T-helper 2 cell treated with Interferon-gamma antibody and Interleukin-4, amounts not matched to agents 5 μg/mL and 100 μg/mL, for 36 hours (primary cell): ENCODE measurements around the gene CCDC194.

Experiments
- DNase-seq: peaks from one replicate; pipeline ENCODE4 v3.0.0; 2021; ENCODE audit warnings: low spot score
- H3K27ac Mint-ChIP-seq: one replicate; pipeline ENCODE4 v1.8.0; 2021; ENCODE audit warnings: mild to moderate bottlenecking, mixed read lengths
- H3K27me3 Mint-ChIP-seq: one replicate; pipeline ENCODE4 v1.8.0; 2021; ENCODE audit warnings: low read depth, mixed read lengths
- H3K36me3 Mint-ChIP-seq: one replicate; pipeline ENCODE4 v1.8.0; 2021; ENCODE audit warnings: low read depth, mixed read lengths
- H3K4me1 Mint-ChIP-seq: one replicate; pipeline ENCODE4 v1.8.0; 2021; ENCODE audit warnings: low read depth, mixed read lengths
- H3K4me3 Mint-ChIP-seq: one replicate; pipeline ENCODE4 v1.8.0; 2022; ENCODE audit warnings: mild to moderate bottlenecking, moderate library complexity, mixed read lengths
- H3K9me3 Mint-ChIP-seq: one replicate; pipeline ENCODE4 v1.8.0; 2021; ENCODE audit warnings: mixed read lengths

CCDC194 gene

DNA sequence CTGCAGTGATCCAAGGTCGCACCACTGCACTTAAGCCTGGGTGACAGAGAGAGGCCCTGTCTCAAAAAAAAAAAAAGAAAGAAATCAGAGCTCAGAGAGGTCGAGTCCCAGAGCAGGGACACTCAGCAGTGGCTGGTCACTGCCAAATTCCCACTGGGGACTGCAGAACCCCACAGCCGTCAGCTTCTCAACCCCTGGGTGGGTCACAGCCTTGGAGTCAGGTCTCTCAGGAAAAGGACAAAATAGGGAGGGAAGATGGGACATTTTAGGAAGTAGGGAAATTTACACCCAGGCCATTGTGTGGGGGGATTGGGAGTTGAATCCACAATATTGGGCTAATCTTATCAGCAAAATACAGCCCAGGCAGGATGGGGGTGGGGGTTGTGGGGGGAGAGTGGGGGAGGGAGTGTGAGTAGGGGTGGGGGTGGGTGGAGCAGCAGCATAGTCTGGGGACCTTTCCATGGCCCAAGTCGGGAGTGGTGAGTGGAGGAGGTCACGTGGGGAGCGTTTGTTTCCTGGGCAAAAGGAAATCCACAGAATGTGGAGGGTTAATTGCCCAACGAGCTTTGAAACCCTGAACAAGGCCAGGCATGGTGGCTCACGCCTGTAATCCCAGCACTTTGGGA is 5.0 kb upstream of the CCDC194 start:
- H3K4me3 Mint-ChIP-seq = no peak overlapping the region
- DNase-seq = no peak
- peaks cover 16% of the 10 kb centered on the region for H3K4me1 Mint-ChIP-seq
- no peaks in the 10 kb centered on the region for H3K9me3 Mint-ChIP-seq
- no peaks in the 10 kb centered on the region for H3K27me3 Mint-ChIP-seq
- no peak overlapping the region for H3K27ac Mint-ChIP-seq
- peaks cover 31% of the 10 kb centered on the region for H3K36me3 Mint-ChIP-seq

DNA sequence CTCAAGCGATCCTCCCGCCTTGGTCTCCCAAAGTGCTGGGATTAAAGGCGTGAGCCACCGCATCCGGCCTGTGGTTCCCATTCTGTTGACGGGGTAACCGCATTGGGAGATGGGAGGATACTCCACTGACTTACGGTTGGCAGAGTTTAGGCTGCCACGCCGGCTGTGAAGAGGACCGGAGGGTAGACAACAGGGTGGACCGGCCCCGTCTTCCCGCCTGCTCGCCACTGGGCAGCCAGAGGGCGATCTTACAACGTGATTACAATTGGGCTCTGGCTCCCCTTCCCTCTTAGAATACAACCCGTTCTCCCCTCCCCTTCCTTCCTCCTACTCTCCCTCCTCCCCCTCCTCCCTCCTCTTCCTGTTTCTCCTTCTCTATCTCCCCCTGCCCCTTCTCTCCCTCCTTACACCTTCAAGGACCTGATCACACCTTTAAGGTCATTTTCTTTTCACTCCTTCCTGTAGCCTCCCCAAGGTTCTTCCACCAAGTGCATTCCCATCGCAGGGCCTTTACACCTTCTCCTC is 957 bp upstream of the CCDC194 start:
- Mint-ChIP-seq H3K4me1 (peaks cover 17% of the 10 kb centered on the region), H3K4me3 (peak overlapping the region; percentile 29), H3K27me3 (peaks cover 5% of the 10 kb centered on the region), H3K9me3 (no peaks in the 10 kb centered on the region), H3K36me3 (peaks cover 10% of the 10 kb centered on the region), H3K27ac (peak overlapping the region; percentile 65)
- DNase-seq = peak; percentile 48

DNA sequence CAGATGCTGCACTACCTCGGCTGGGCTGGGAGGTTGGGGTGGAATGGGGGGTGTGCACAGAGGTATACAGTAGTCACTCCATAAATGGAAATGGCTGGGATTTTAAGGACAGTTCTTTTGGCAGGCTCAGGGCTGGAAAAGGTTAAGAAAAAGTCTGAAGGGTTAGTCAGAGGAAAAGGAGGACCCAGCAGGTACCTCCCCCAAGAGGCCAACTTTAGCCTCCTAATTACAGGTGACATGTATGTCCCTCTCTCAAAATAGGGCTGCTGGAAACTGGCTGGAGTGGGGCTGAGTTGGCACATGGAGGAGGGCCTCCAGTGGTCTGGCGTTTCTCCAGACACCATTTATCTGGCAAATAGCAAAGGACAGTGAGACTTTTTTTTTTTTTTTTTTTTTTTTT is 994 bp downstream of the CCDC194 start:
- Mint-ChIP-seq H3K27ac (no peak overlapping the region), H3K9me3 (peaks cover 4% of the 10 kb centered on the region), H3K4me3 (no peak overlapping the region), H3K4me1 (peaks cover 17% of the 10 kb centered on the region), H3K36me3 (peaks cover 7% of the 10 kb centered on the region), H3K27me3 (peaks cover 18% of the 10 kb centered on the region)
- DNase-seq = no peak

DNA sequence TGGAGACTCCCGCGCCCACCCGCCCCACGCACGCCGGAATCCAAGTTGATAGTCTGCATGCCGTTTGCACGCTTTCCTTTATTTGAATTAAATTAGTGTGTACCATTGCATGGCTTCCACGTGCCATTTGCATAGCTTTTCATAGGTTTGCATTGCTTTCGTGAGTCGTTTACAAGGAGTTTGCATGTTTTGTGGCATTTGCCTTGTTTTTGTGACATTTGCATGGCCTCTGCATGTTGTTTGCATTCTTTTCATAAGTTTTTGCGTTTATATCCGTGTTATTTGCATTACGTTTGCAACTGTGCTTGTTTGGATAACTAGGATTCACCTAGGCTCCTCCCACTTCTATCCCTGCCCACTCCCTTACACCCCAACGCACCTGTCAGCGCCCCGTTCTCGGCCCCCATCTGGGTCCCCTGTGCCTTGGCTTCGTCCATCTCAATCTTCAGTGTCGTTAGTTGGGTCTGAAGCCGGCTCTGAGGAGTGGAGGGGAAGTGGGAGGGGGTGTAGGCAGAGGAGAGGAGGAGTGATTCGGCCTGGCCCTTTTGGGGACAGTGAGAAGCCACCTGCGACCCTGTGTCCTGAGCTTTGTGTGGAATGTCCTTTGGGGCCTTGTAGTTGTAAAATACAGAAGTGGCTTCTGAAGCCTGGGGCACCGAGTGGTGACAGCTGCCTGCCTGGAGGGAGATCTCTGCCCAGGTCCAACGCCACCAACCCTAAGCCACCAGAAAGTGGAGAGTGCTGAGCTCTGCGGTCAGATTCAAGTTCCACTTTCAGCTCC is 2.4 kb downstream of the CCDC194 start:
- Mint-ChIP-seq H3K27ac (peak overlapping the region; percentile 23), H3K4me3 (peak overlapping the region; percentile 76), H3K27me3 (peaks cover 18% of the 10 kb centered on the region), H3K36me3 (peaks cover 5% of the 10 kb centered on the region), H3K4me1 (peaks cover 17% of the 10 kb centered on the region), H3K9me3 (peaks cover 4% of the 10 kb centered on the region)
- no peak for DNase-seq

DNA sequence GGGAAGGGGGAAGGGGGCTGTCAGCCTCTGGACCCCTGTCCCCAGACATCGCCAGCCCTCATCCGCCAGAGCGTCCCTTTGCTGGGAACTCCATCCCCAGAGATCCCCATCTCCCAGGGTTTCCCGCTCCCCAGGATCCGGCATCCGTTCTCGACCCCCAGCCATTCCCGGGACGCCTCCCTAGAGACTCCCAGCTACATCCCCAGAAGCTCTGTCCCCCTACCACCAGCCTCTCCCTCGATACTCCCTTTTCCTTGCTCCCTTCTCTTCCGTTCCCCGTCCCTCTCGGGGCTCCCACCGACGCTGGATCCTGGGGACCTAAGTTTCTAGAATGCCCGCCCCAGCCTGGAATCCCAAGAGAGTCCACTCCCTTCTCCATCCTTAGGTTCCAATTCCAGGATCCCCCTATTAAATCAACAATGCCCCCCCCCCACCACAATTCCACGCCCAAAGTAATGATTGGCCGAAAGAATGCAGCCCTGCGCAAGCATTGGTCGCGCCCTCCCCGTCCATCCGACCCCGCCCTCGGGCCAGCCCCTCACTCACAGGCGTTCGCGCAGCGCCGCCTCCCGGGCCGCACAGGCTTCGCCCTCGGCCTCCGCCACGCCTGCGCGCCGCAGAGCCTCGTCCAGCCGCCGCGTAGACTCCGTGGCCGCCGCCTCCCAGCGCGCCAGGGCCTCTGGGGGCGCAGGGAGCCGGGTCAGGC is 3.2 kb downstream of the CCDC194 start:
- peak overlapping the region; percentile 93 for H3K4me3 Mint-ChIP-seq
- peaks cover 17% of the 10 kb centered on the region for H3K4me1 Mint-ChIP-seq
- peaks cover 18% of the 10 kb centered on the region for H3K27me3 Mint-ChIP-seq
- H3K36me3 Mint-ChIP-seq = peaks cover 5% of the 10 kb centered on the region
- peak overlapping the region; percentile 26 for H3K27ac Mint-ChIP-seq
- H3K9me3 Mint-ChIP-seq = peaks cover 4% of the 10 kb centered on the region
- DNase-seq = peak; percentile 92

DNA sequence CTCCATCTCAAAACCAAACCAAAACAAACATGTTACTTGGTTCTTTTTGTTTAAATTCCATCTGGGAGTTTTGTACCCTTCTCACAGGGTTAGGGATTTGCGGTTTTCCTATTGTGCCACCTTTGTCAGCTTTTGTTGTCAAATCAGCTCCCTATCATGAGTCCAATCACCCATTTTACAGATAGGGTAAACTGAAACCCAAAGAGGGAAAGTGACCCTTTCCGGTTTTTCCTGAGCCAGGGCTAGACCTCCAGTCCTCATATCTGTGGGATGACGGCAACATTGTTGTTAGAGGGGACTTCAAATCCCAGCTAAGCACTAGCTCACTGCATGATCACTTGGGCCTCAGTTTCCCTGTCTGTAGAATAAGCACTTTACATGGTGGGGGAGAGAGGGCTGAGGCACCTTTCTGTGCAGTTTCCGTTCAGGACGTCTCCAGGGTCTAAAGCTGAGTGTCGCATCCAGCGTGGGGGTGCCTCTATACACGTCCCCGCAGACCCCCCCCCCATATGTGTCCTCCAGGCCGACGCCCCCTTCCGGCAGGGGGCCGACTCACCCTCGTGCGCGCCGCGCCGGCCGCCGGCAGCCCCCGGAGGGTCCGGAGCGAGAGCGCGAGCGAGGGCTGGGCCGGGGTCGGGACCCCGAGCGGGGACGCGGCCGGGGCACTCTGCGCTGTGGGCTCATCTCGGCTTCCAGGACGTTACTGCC is 3.9 kb downstream of the CCDC194 start:
- no peak for DNase-seq
- H3K27ac Mint-ChIP-seq = no peak overlapping the region
- peaks cover 13% of the 10 kb centered on the region for H3K4me1 Mint-ChIP-seq
- H3K9me3 Mint-ChIP-seq = peaks cover 4% of the 10 kb centered on the region
- H3K27me3 Mint-ChIP-seq = peaks cover 18% of the 10 kb centered on the region
- peak overlapping the region; percentile 93 for H3K4me3 Mint-ChIP-seq
- H3K36me3 Mint-ChIP-seq = peaks cover 2% of the 10 kb centered on the region

DNA sequence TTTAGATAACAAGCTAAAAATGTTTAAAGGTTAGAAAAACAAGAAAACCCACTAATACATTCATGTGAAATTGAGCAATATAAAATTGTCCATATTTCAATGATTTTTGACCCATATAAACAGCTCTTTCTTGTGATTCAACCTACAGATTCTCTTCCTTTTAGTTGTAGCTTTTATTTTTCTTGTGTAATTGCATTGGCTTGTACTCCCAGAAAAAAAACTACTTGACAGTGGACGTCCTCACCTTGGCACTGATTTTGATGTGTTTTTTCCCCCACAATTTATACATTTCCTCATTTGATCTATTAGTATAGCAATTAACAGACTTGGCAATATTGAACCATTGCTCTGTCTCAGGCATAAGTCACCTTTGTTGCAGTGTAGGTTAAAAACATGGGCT is 4.7 kb downstream of the CCDC194 start:
- DNase-seq = no peak
- H3K27me3 Mint-ChIP-seq = peaks cover 18% of the 10 kb centered on the region
- no peaks in the 10 kb centered on the region for H3K36me3 Mint-ChIP-seq
- H3K4me1 Mint-ChIP-seq = peaks cover 9% of the 10 kb centered on the region
- H3K9me3 Mint-ChIP-seq = peaks cover 4% of the 10 kb centered on the region
- H3K4me3 Mint-ChIP-seq = no peak overlapping the region
- H3K27ac Mint-ChIP-seq = no peak overlapping the region

DNA sequence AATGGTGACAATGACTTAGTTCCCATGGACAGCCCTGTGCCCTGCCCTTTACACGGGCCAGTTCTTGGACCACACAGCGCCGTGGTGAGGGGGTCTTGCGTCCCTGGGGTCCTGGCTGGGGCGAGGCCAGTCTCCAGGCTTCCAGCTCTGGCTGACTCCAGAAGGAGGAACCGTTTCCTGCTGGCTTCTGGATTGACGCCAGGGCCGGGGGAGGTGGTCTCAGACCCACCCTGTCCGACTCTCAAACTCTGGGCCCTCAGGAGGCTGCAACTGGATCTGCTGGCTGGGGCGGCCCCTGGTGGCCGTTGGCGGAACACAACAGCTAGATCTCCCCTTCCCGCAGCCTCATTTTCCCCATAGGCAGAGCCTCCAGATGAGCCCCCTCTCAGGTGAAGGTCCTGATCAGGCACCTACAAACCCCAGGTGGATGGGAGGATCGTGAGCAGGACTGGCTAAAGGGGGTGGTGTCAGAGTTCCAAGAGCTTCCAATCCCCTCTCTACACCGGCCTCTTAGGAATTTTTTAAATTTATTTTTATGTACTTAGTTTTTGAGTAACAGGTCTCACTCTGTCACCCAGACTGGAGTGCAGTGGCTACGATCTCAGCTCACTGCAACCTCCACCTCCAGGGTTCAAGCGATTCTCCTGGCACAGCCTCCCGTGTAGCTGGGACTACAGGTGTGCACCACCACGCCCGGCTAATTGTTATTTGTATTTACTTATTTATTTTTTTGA is 8.0 kb downstream of the CCDC194 start:
- no peak overlapping the region for H3K4me3 Mint-ChIP-seq

DNA sequence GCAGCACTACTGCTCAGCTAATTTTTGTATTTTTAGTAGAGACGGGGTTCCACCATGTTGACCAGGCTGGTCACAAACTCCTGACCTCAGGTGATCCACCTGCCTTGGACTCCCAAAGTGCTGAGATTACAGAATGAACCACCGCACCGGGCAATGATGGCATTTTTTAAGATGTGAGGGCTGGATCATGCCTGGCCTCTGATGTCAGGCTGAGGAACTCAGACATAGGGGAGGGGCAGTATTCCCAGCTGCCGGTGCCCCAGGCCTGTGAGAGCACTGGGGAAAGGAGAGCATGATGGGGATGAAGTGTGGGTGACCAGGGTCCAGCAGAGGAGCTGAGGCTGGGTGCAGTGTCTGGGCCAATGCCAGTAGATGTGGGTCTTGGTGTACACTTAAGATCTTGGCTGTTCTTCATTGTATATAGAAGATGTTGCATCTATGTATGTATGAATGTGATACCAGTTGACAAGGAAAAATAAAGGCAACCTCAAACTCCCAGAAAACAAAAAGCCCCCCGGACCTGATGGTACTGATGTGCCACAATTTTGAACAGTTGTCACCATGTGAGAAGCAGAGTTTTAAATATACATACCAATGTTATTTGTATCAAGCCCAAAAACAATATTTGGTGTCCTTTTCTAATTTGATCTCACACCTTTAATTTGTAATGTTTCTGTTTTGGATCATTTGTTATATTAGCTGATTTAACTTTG is 13.4 kb downstream of the CCDC194 start:
- Mint-ChIP-seq H3K36me3 (peaks cover 3% of the 10 kb centered on the region), H3K9me3 (peaks cover 7% of the 10 kb centered on the region), H3K27me3 (no peaks in the 10 kb centered on the region), H3K4me1 (peaks cover 6% of the 10 kb centered on the region), H3K27ac (no peak overlapping the region), H3K4me3 (no peak overlapping the region)
- DNase-seq = no peak

More for the DNA sequence above, 8.0 kb downstream of the CCDC194 start:
- peaks cover 4% of the 10 kb centered on the region for H3K9me3 Mint-ChIP-seq
- peak; percentile 50 for DNase-seq
- H3K4me1 Mint-ChIP-seq = peaks cover 9% of the 10 kb centered on the region
- H3K36me3 Mint-ChIP-seq = no peaks in the 10 kb centered on the region
- peaks cover 18% of the 10 kb centered on the region for H3K27me3 Mint-ChIP-seq
- H3K27ac Mint-ChIP-seq = no peak overlapping the region

DNA sequence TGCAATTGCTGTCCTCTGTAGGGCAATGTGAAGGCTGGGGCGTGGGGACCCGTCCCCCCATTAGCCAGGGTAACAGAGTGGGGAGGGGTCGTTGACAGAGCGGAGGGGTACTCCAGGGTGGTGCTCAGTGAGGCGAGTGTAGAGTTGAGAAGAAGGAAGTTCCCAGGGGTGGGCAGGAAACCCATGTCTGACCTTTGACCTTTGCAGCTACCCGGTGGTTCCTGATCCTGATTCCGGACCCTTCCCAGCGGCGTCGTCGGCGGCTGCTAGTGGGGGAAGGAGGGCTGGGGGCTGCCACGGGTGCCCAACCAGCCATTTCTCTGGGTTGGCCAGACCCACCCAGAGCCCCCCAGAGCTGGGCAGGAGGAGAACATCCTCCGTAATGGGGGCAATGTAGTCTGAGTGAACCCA is 14.8 kb downstream of the CCDC194 start:
- Mint-ChIP-seq H3K27me3 (no peaks in the 10 kb centered on the region), H3K36me3 (peaks cover 3% of the 10 kb centered on the region), H3K4me1 (peaks cover 6% of the 10 kb centered on the region), H3K4me3 (no peak overlapping the region), H3K27ac (no peak overlapping the region), H3K9me3 (peaks cover 7% of the 10 kb centered on the region)
- no peak for DNase-seq

DNA sequence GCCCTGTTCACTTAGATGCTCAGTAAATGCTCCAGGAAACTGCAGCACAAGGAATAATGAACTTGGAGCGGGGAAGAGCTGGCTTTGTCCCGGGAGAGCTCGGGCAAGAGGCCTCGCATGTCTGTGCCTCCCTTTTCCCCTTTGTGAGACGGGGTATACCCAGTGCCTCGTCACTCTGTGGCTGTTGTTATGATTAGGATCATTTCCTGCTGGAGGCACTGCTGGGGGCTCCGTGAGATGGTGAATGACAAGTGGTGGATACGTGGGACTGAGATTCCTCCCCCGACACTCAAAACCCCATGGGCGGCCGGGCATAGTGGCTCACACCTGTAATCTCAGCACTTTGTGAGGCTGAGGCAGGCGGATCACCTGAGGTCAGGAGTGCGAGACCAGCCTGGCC is 15.7 kb downstream of the CCDC194 start:
- no peak for DNase-seq
- H3K27ac Mint-ChIP-seq = no peak overlapping the region
- no peak overlapping the region for H3K4me3 Mint-ChIP-seq
- H3K36me3 Mint-ChIP-seq = peaks cover 3% of the 10 kb centered on the region
- peaks cover 6% of the 10 kb centered on the region for H3K4me1 Mint-ChIP-seq
- H3K27me3 Mint-ChIP-seq = no peaks in the 10 kb centered on the region
- H3K9me3 Mint-ChIP-seq = peaks cover 7% of the 10 kb centered on the region

DNA sequence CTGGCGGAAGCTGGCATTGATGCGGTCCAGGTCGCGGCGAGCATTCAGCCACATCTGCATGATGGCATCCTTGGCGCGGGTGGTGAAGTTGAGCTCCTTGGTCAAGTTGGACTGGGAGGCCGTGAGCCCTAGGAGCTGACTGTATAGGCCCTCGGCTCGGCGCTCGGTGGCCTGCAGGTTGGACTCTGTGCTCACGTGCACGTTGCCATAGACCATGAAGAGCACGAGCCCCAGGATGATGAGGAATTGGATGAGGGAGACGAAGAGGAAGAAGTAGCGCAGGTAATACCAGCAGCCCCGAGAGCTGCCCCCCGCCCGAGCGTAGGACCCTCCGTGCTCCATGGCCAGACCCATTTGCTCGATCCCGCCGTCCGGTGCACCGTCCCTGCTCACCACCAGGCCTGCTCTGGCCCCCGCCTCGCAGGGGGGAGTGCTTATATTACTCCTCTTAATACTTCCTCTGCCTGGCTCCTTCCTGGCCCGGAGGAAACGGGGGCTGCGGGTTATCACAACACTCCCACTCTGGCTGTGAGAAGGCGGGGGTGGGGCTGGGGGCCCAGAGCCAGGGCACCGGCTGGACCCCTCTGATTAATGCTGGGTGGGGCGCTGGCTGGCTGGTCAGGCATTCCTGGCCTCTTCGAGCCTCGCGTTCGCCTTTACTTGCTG is 16.9 kb downstream of the CCDC194 start, which contains the start of gene PLVAP:
PLVAP (minus strand) TSS at position 408 of the 666 bp plus-strand sequence; CDS start at position 354, 54 bp downstream.
- Mint-ChIP-seq H3K9me3 (peaks cover 7% of the 10 kb centered on the region), H3K4me1 (peaks cover under 1% of the 10 kb centered on the region), H3K27me3 (no peaks in the 10 kb centered on the region), H3K4me3 (no peak within 1 kb of the TSS), H3K27ac (no peak within 1 kb of the TSS), H3K36me3 (peaks cover 3% of the 10 kb centered on the region)
- no peak for DNase-seq
